ENCODE results near the gene SFT2D3. TPM values are rescaled to one million over a fixed set of nuclear protein-coding genes. Genes with fewer than 3 reads are reported as not detected.

Gene SFT2D3, protein sequence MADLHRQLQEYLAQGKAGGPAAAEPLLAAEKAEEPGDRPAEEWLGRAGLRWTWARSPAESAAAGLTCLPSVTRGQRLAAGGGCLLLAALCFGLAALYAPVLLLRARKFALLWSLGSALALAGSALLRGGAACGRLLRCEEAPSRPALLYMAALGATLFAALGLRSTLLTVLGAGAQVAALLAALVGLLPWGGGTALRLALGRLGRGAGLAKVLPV
- not detected for polyA plus RNA-seq (ENCODE audit: insufficient read length)

DNA sequence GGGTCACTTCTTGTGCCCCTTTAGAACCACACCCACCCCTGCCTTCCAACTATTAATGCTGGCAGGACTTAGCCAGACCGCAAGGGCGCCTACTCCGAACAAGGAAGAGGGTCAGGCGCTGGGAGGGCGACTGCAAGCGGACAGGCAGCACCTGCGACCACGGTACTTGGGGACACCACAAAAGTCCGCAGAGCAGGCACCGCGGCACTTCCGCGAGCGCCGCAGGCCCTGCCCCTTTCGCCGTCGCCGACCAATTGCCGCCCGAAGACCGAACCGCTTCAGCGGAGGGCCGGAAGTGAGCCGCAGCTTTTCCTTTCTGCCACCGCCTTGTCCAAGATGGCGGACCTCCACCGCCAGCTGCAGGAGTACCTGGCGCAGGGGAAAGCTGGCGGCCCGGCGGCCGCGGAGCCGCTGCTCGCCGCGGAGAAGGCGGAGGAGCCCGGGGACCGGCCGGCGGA lies at the start of gene SFT2D3:
Gene SFT2D3 (plus strand): TSS at position 305 of the 458 bp plus-strand sequence. CDS start 32 bp downstream, at position 337.
- DNase-seq (ENCODE audit: low read depth) = peak; percentile 83

- peak; percentile 38 for DNase-seq (ENCODE audit: low read depth)
These were observed 49.2 kb upstream of the SFT2D3 start for GRCh38 chr2:127651971-127652550.

GRCh38 chr2:127652786-127653357 lies 48.4 kb upstream of the SFT2D3 start:
- DNase-seq (ENCODE audit: low read depth) = no peak

DNA sequence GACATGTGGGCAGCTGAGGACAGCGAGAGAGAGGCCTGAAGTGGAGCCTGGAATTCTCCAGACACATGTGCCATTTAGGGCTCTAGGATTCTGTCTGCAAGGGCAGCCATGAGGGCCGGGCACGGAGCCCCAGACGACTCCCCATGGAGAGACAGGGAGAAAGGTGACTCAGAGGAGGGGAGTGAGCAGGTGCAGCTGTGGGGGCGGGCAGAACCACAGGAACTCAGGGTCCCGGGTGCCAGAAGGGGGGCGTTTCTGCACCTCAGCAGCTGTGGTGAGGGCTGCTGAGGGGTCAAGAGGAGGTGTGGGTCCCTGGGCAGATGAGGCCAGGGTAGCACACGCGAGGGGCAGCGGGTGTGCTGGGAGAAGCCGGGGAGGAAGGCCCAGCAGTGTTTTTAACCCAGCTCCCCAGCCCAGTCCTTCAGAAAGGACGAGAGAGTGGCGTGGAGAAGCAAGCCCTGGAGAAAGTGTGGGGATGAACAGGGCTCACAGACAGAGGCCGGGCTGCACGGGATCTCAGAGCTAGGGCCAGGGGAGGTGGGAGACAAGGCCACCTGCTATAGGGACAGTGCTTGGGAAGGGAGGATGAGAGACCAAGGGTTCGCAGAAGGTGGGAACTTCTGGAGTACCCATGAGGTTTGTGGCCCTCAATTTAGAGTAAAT lies 47.7 kb upstream of the SFT2D3 start:
- DNase-seq (ENCODE audit: low read depth) = no peak

DNA sequence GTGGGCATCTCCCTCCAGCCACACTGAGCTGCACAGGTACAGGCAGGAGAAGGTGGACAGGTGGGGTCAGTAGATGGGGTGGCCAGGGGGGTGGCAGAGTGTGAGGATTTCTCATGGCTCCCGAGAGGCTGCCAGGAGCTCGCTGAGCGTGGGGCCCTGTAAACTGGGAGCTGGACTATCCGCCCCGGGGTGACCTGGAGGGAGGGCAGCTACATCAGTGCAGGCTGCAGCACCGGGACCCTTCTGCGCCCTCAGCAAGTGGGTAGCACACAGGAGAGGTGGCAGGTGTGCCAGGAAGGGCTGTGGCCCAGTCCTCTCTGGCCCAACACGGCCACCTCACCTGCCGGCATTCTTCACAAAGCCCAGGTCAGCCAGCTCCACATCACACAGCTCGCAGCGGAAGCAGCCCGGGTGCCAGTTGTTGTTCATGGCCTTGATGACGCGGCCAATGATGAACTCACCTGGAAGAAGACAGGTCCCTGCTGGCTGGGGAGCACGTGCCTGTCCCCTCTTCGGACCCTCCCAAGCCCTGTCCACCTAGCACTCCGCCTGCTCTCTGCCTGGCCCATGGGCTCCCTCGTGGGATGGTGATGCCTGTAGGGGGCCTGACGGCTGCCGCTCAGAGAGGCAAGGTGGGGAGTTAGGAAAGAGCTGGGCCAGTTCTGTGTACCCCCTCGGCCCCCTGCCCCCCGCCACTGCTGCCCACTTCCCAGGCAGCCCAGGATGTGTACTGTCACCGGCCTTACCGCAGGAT lies 47.0 kb upstream of the SFT2D3 start:
- DNase-seq (ENCODE audit: low read depth) = no peak

- no peak for DNase-seq (ENCODE audit: low read depth)
These were observed 46.5 kb upstream of the SFT2D3 start for GRCh38 chr2:127654838-127655175.

GRCh38 chr2:127655209-127656073 lies 45.9 kb upstream of the SFT2D3 start:
- DNase-seq (ENCODE audit: low read depth) = no peak

DNA sequence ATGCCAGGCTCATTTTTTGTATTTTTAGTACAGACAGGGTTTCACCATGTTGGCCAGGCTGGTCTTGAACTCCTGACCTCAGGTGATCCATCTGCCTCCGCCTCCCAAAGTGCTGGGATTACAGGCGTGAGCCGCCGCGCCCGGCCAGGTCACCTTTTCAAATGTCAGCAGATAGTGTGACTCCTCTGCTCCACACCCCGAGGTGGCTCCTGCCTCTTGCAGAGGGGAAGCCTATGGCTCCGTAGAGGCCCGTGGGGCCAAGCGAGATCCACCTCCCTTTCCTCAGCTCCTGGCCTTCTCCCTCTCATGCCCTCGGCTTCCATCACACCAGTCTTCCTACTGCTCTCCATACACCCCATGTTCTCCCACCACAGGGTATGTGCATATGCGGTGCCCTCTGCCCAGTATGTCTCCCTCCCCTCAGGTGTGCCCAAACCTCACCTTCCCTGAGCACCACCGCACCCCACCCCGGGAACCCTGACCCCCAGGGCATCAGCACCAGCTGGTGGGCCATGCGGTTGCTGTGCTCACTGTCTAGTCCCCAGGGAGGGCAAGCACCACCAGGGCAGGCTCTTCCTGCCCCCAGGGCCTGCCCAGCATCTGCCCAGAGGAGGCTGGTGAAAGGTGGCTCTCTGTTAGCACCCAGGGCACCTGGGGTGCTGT lies 44.6 kb upstream of the SFT2D3 start:
- DNase-seq (ENCODE audit: low read depth) = no peak

GRCh38 chr2:127657232-127657595 lies 44.1 kb upstream of the SFT2D3 start:
- DNase-seq (ENCODE audit: low read depth) = no peak

- no peak for DNase-seq (ENCODE audit: low read depth)
These were observed 43.2 kb upstream of the SFT2D3 start for GRCh38 chr2:127658146-127658545.

- no peak for DNase-seq (ENCODE audit: low read depth)
These were observed 42.5 kb upstream of the SFT2D3 start for GRCh38 chr2:127658641-127659407.

GRCh38 chr2:127659408-127660290 lies 41.6 kb upstream of the SFT2D3 start:
- no peak for DNase-seq (ENCODE audit: low read depth)

DNA sequence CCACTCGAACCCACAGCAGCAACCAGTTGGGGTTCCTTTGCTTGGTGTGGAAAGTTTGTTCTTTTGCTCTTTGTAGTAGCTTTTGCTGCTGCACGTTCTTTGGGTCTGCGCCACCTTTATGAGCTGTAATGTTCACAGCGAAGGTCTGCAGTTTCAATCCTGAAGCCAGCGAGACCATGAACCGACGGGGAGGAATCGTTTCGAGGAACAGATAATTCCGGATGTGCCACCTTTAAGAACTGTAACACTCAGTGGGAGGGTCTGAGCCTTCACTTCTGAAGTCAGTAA lies 41.1 kb upstream of the SFT2D3 start:
- no peak for DNase-seq (ENCODE audit: low read depth)

GRCh38 chr2:127661072-127661649 lies 40.1 kb upstream of the SFT2D3 start:
- no peak for DNase-seq (ENCODE audit: low read depth)

- no peak for DNase-seq (ENCODE audit: low read depth)
These were observed 39.3 kb upstream of the SFT2D3 start for GRCh38 chr2:127661949-127662510.

DNA sequence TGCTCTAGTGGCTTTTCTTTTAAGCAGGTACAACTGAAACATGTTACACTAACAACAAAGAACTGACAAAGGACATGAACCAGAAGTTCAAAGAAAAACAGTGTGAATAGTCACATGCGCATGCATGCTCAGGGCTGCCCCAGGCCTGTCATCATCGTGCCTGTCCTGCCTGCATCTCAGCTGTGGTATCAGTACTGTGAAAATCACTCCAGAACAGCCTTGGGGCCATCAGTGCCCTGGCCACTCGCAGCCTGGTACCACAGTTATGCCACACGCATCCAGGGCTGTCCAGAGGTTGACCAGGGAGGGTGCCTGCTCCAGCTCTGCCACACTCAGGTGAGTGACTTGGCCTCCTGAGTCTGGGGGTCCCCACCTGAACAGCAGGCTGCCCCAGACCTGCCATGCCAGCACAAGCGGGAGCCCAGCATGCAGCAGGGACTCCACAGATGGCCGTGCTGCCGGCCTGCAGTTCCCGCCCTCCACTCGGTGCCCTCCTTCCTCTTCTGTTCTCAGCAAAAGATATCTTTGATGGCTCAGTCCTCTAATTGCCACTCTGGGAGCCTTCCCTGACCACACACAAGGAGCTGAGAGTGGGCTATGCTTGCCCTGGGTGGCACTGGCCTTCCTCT lies 38.2 kb upstream of the SFT2D3 start:
- DNase-seq (ENCODE audit: low read depth) = no peak

GRCh38 chr2:127663566-127664064 lies 37.7 kb upstream of the SFT2D3 start:
- DNase-seq (ENCODE audit: low read depth) = no peak
